Osteoblast (primary cell): ENCODE results near the gene LGALS7B. TPM values are rescaled to one million over a fixed set of nuclear protein-coding genes. Genes with fewer than 3 reads are reported as not detected.

Source experiments
- DNase-seq: peaks from one replicate; pipeline ENCODE4 v3.0.0; 2011; ENCODE audit warnings: low spot score, mixed read lengths; ENCODE audit not compliant: insufficient read length; ENCODE audit errors: missing footprints
- H2AFZ ChIP-seq: 2 replicates; pipeline ENCODE4 v1.6.0; 2011; ENCODE audit warnings: mild to moderate bottlenecking, low read length
- H3K27ac ChIP-seq: 2 replicates; pipeline ENCODE4 v1.5.1; 2011; ENCODE audit warnings: mild to moderate bottlenecking, low read depth, low read length, moderate library complexity
- H3K27me3 ChIP-seq: 2 replicates; pipeline ENCODE4 v1.6.0; 2012; ENCODE audit warnings: mild to moderate bottlenecking, control low read depth, inconsistent platforms, low read length, moderate library complexity; ENCODE audit not compliant: insufficient read depth
- H3K36me3 ChIP-seq: 2 replicates; pipeline ENCODE4 v1.5.1; 2011; ENCODE audit warnings: mild to moderate bottlenecking, low read length, control low read depth, moderate library complexity; ENCODE audit not compliant: insufficient read depth
- H3K4me1 ChIP-seq: 2 replicates; pipeline ENCODE4 v1.5.1; 2011; ENCODE audit warnings: mild to moderate bottlenecking, low read length, control low read depth, moderate library complexity; ENCODE audit not compliant: insufficient read depth
- H3K4me2 ChIP-seq: 2 replicates; pipeline ENCODE4 v1.6.0; 2011; ENCODE audit warnings: mild to moderate bottlenecking, low read length; ENCODE audit not compliant: insufficient read depth
- H3K4me3 ChIP-seq: fragments of 200-600 bp; sonication (generic); 3 replicates; pipeline ENCODE4 v1.5.1; 2012; ENCODE audit warnings: mild to moderate bottlenecking, low read length, inconsistent platforms; ENCODE audit not compliant: insufficient read depth
- H3K79me2 ChIP-seq: 2 replicates; pipeline ENCODE4 v1.6.0; 2012; ENCODE audit warnings: mild to moderate bottlenecking, low read length, control low read depth, inconsistent platforms; ENCODE audit not compliant: insufficient read depth
- H3K9me3 ChIP-seq: 2 replicates; pipeline ENCODE4 v1.5.1; 2011; ENCODE audit warnings: low read depth, low read length, control low read depth
- H4K20me1 ChIP-seq: 2 replicates; pipeline ENCODE4 v1.6.0; 2012; ENCODE audit warnings: mild to moderate bottlenecking, low read length, control low read depth; ENCODE audit not compliant: insufficient read depth
- CTCF ChIP-seq: IDR thresholded peaks from 2 replicates; pipeline ENCODE4 v1.5.1; 2011; ENCODE audit warnings: mild to moderate bottlenecking, low read depth, low read length, moderate library complexity; ENCODE audit errors: extremely low read depth
- total RNA-seq: library from RNA; depleted of rRNA; stranded (reverse); fragments of >200 nt; gene quantifications from 2 replicates; pipeline ENCODE4 v1.2.3, GENCODE V29; 2012

LGALS7B gene
- total RNA-seq, 1 donor, result not detected

- no peak overlapping the region for H3K4me3 ChIP-seq
- H3K79me2 ChIP-seq, result no peaks in the 10 kb centered on the region
- H2AFZ ChIP-seq, result no peak overlapping the region
- no peaks in the 10 kb centered on the region for H3K9me3 ChIP-seq
- H3K4me2 ChIP-seq, result peak overlapping the region; percentile 74
- no peak for TF ChIP-seq CTCF
- H4K20me1 ChIP-seq, result no peaks in the 10 kb centered on the region
- H3K27ac ChIP-seq, result peak overlapping the region; percentile 88
- H3K4me1 ChIP-seq, result peaks cover 25% of the 10 kb centered on the region
- H3K36me3 ChIP-seq, result peaks cover 4% of the 10 kb centered on the region
- no peak for DNase-seq
- H3K27me3 ChIP-seq, result no peaks in the 10 kb centered on the region
These were observed 41.2 kb downstream of the LGALS7B start for GRCh38 chr19:38830039-38830733.

GRCh38 chr19:38831142-38831605, 42.2 kb downstream of the LGALS7B start:
- peak overlapping the region; percentile 61 for H2AFZ ChIP-seq
- peaks cover 9% of the 10 kb centered on the region for H3K36me3 ChIP-seq
- peaks cover 35% of the 10 kb centered on the region for H3K4me1 ChIP-seq
- DNase-seq, result peak; percentile 97
- H3K27ac ChIP-seq, result peak overlapping the region; percentile 88
- no peaks in the 10 kb centered on the region for H3K9me3 ChIP-seq
- peak overlapping the region; percentile 74 for H3K4me2 ChIP-seq
- peak overlapping the region; percentile 72 for H3K4me3 ChIP-seq
- no peaks in the 10 kb centered on the region for H3K27me3 ChIP-seq
- H4K20me1 ChIP-seq, result peaks cover 8% of the 10 kb centered on the region
- no peak for TF ChIP-seq CTCF
- no peaks in the 10 kb centered on the region for H3K79me2 ChIP-seq

DNA sequence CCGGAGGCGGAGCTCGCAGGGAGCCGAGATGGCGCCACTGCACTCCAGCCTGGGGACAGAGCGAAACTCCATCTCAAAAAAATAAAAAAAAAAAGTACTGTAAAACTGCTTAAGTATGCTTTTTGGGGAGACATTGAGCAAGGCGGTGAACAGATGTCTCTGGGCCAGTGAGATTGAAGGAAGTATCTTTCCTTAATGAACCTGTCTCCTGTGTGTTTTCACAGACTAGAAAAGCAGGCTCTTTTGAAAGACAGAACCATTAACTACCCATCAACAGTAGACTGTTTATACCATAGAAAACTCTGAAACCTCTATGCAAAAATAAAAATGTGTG, 44.1 kb downstream of the LGALS7B start:
- H3K27me3 ChIP-seq, result no peaks in the 10 kb centered on the region
- H3K4me3 ChIP-seq, result no peak overlapping the region
- H3K4me2 ChIP-seq, result no peak overlapping the region
- H3K36me3 ChIP-seq, result peaks cover 23% of the 10 kb centered on the region
- H3K79me2 ChIP-seq, result no peaks in the 10 kb centered on the region
- H3K9me3 ChIP-seq, result no peaks in the 10 kb centered on the region
- no peak overlapping the region for H2AFZ ChIP-seq
- no peak for TF ChIP-seq CTCF
- no peak for DNase-seq
- H3K4me1 ChIP-seq, result peaks cover 36% of the 10 kb centered on the region
- H4K20me1 ChIP-seq, result peaks cover 21% of the 10 kb centered on the region
- no peak overlapping the region for H3K27ac ChIP-seq

DNA sequence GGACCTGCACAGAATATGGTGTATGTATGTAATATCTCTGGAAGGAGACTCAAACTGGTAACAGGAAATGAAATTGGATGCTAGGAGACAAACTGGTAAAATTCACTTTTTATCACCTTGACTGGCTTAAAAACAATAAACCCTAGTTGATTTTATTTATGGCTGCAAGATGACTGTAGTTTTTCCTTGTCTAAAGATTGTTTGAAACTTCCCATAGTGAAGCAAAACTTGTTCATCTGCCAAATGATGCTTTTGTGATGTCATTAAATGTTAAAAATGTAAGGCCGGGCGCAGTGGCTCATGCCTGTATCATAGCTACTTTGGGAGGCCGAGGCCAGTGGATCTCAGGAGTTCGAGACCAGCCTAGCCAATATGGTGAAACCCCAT, 45.1 kb downstream of the LGALS7B start:
- no peak for TF ChIP-seq CTCF
- H3K4me1 ChIP-seq, result peaks cover 36% of the 10 kb centered on the region
- DNase-seq, result peak; percentile 29
- no peak overlapping the region for H3K4me2 ChIP-seq
- peaks cover 34% of the 10 kb centered on the region for H3K36me3 ChIP-seq
- H4K20me1 ChIP-seq, result peaks cover 28% of the 10 kb centered on the region
- H3K4me3 ChIP-seq, result no peak overlapping the region
- no peak overlapping the region for H3K27ac ChIP-seq
- peaks cover 4% of the 10 kb centered on the region for H3K79me2 ChIP-seq
- no peak overlapping the region for H2AFZ ChIP-seq
- H3K27me3 ChIP-seq, result no peaks in the 10 kb centered on the region
- H3K9me3 ChIP-seq, result no peaks in the 10 kb centered on the region
